NCI-H187 treated with DMSO at 0.1 percent for 48 hours (cell line): ENCODE results near the gene PRSS56.
"Not testable (repeated sequence)": the region's sequence is repeated elsewhere in the genome, so short reads cannot be mapped to it uniquely, and the experiment has no call there.

Source experiments
- DNase-seq: peaks from one replicate; lab custom pipeline; 2025; lab: John Stamatoyannopoulos, UW

Gene PRSS56

DNA sequence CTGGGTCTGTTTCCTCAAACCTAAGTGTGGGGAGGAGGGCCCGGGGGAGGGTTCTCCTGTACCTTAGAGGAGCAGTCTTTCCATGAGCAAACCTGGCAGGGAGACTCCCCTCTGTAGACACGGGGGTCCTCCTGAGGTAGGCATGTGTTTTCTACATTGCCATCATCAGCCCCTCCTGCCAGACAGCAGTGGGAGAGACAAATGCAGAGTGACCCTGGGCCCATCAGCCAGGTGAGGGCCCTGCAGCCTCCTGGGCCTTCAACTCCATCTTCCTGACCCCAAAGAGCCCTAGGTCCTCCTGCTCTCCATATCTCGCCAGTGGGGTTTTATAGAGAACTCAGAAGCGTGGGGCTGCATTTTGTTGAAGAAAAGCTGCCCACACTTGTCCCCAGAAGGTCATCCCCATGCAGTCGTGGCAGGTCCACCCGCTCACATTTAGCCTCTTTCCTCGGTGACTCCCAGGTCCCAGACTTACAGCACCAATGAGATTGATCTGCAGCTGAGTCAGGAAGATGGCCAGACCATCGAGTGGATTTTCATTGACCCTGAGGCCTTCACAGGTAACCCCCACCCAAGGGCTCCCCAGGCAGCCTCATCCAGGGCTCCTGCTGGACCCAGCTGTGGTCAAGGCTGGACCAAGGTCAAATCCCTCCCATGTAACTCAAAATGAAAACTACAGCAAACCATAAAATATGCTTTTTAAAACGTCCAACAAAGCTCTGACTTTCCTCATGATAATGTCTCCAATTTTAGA is 21.9 kb downstream of the PRSS56 start:
- no peak for DNase-seq

DNA sequence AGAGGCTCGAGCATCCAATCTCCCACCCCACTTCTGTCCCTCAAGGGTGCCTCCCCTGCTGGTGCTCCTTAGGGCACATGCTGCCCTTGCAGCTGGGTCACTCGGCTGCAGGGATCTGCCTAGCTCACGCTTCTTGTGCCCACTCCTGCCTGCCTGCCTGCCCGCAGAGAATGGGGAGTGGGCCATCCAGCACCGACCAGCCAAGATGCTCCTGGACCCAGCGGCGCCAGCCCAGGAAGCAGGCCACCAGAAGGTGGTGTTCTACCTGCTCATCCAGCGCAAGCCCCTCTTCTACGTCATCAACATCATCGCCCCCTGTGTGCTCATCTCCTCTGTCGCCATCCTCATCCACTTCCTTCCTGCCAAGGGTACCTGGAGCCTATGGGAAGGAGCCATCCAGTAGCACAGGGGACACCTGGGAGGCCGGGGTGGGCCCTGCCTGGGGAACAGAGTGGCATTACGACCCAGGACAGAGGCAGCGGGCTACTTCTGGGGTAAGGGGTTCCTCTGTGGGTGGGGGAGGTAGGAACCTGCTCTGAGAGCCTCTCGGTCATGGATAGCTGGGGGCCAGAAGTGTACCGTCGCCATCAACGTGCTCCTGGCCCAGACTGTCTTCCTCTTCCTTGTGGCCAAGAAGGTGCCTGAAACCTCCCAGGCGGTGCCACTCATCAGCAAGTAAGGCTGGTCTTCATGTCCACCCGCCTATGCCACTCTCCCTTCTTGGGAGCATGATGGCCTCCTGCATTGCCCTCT is 22.7 kb downstream of the PRSS56 start:
- DNase-seq, result no peak

DNA sequence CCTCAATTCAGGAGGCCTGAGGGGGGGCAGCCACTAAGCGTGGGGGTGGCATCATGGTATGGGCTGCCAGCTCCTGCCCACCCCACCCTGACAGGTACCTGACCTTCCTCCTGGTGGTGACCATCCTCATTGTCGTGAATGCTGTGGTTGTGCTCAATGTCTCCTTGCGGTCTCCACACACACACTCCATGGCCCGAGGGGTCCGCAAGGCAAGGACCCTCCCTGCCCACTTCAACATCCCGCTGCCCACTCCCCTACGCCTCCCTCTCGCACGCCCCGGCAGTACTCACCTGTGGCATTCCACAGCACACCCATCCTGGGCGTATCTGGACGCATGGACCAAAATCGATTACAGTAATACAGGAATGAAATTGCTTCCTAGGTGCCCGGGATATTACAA is 23.3 kb downstream of the PRSS56 start:
- DNase-seq, result no peak

DNA sequence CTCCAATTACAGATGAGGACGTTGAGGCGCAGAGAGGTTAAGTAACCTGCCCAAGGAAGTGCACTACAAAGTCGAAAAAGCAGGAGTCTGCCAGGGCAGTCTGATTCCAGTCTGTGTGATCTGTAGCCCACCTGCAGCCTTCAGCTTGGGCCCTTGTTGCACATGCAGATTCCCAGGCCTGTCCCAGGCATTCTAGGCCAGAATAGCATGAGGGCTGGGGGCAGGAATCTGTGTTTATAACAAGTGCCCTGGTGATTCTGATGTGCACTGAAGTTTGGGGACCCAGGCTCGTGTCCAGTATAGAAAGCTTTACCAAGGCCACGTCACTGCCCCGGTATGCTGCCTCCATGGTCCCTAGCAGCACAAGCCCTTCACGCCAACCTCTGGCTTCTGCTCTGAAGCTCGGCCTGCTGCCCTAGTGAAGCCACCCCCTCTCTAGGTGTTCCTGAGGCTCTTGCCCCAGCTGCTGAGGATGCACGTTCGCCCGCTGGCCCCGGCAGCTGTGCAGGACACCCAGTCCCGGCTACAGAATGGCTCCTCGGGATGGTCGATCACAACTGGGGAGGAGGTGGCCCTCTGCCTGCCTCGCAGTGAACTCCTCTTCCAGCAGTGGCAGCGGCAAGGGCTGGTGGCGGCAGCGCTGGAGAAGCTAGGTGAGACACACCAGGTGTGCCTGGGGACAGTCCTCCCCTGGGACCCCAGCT is 23.9 kb downstream of the PRSS56 start:
- no peak for DNase-seq

DNA sequence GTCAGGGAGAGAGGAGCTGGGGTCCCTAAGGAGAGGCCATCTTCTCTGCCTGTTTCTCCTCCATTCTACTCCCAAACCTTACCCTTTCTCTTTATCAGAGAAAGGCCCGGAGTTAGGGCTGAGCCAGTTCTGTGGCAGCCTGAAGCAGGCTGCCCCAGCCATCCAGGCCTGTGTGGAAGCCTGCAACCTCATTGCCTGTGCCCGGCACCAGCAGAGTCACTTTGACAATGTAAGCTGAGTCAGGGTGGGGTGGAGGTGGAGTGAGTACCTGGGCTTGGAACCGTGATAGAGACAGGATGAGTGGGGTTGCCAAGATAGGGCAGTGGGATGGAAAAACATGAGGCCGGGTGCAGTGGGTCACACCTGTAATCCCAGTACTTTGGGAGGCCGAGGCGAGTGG is 24.5 kb downstream of the PRSS56 start:
- no peak for DNase-seq

DNA sequence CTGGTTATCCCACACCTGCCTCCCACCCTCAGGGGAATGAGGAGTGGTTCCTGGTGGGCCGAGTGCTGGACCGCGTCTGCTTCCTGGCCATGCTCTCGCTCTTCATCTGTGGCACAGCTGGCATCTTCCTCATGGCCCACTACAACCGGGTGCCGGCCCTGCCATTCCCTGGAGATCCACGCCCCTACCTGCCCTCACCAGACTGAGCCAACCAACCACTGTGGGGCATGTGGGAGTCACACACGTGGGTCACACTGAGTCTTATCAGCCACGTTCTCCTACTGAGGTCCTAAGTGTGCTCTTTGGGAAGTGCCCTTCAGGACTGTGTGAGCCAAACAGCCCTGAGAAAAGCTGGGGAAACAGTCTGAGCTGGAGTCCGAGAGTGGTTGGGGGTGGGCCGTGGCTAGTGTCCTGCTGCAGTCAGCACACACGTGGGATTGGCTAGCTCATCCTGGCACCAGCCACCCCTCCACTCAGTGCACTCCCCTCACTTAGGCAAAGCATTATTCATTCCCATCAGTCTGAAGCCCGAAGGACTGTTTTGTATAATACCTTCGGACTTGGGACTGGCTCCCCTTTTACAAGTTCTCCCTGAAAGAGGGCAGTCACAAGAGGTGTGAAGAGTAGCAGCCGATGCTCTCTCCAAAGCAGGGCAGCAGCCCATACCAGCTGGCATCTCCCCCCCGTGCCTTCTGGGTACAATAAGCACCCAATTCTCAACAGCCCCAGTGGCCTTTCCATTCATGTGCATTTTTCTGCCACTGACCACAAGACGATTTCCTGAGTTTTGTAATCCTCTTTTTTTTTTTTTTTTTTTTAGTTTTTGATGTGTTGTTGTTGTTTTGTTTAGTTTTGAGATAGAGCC is 25.6 kb downstream of the PRSS56 start:
- no peak for DNase-seq

DNA sequence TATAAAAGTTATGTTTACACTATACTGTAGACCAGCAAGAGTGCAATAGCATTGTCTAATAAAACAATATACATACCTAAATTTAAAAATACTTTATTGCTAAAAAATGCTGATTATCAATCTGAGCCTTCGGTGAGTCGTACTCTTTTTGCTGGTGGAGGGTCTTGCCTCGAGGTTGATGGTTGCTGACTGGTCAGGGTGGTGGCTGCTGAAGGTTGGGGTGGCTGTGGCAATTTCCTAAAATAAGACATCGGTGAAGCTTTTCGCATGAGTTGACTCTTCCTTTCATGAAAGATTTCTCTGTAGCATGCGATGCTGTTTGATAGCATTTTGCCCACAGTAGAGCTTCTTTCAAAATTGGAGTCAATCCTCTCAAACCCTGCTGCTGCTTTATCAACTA is 27.8 kb downstream of the PRSS56 start:
- no peak for DNase-seq

DNA sequence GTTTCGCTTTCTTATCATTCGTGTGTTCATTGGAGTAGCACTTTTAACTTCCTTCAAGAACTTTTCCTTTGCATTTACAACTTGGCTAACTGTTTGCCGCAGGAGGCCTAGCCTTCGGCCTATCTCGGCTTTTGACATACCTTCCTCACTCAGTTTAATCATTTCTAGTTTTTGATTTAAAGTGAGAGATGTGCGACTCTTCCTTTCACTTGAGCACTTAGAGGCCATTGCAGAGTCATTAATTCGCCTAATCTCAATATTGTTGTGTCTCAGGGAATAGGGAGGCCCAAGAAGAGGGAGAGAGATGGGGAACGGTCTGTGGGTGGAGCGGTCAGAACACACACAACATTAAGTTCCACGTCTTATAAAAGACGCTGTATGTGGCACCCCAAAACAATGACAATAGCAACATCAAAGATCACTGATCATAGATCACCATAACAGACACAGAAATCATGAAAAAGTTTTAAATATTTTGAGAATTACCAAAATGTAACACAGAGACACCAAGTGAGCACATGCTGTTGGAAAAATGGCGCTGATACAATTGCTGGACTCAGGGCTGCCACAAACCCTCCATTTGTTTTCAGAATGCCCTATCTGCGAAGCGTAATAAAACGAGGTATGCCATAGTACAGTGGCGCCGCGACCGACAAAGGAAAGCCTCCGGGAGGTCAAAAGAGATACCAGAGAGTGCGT is 29.6 kb downstream of the PRSS56 start:
- DNase-seq, result no peak

DNA sequence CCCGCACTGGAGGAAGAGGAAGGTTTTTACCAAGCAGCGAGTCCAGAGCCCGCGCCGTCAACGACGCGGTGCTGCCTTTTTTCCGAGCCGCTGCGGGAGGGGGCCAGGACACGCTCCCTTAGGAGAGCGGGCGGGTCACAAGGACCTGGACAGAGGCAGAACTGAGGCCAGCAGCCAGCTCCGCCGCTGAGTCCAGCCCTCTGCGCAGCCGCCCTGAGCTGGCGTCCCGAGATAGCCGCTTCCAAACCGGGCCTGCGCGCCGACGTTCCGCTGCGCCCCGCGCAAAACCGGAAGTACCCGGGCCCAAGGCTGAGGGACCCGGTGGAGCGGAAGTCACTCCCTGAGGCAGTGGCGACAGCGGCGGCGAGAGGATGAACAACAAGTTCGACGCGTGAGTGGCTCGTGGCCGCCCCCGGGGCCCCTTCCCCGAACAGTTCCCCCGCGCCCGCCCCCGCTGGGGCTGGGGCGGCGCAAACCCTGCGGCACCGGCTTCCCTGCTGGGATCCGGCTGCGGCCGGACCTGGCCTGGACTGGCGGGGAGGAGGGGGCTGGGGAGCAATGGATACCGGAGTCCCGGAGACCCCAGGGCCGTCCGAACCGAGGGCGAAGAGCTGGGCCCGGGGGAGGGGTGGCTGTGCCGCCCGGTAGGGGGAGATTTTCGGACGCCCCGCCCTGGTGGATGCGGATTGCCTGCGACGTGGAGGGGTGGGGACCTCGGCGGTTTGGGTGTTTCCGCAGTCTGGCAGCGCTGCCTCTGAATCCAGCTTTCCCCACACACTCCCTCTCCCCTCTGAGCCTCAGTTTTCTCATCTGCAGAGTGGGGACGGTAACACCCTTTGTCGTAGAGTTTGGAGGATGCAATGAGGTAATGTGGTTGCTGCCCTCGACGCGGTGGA is 30.4 kb downstream of the PRSS56 start, which contains the start of the genes EIF4E2 and TIGD1:
TSS of gene EIF4E2 (plus strand) at position 336 of the 896 bp plus-strand sequence. CDS start at position 372, 36 bp downstream.
TSS of gene TIGD1 (minus strand) at position 204 of the 896 bp plus-strand sequence. CDS start 675 bp downstream, outside the sequence.
- peak; percentile 8 for DNase-seq

DNA sequence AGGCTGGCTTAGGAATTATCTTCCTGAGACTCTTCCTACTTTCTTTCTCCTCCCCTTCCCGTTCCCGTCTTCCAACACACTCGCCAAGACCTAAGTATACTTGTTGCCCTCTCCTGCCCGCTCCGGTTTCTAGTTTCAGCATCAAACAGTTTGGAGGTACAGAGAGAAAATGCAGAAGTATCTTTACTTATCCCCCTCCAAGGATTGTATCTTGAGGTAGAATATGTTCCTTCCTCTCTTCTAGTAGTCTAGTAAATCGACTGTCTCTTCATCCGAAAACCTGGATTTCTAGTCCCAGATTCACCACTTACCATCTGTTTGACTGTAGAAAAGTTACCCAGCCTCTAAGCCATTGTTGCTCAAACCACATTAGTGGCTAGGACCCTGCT is 31.1 kb downstream of the PRSS56 start:
- DNase-seq, result no peak

DNA sequence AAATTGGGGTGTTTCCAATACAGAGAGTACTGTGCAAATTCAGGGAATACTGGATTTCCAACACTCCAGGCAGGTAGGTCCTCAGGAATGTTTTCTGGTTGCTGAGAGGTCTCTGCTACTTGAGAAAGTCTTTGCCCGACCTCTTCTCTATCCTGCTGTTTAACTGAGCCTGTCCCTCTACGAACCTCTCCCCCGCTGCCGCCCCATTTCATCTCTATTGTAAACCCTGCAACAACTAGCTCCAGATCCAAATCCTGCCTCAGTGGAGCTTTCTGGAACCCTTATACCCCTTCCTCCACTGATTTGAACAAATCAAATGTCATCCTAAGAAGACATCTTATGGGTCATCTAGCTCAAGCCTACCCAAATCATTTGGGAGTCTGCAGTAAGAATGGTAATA is 31.6 kb downstream of the PRSS56 start:
- DNase-seq, result no peak

DNA sequence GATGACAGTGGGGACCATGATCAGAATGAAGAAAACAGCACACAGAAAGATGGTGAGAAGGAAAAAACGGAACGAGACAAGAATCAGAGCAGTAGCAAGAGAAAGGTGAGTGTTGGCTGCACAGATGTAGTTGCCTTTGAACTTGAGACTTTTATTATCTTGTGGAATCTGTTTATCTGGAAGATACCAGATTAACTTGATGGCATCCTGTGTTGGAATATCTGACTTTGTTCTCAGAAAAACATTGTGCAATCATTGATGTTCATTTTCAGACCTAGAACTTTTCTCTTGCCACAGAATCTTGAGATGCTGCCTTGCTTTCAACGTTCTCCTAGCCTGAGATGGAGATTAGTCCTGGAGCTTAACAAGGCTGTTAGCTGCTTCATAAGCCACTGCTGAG is 36.2 kb downstream of the PRSS56 start:
- no peak for DNase-seq

DNA sequence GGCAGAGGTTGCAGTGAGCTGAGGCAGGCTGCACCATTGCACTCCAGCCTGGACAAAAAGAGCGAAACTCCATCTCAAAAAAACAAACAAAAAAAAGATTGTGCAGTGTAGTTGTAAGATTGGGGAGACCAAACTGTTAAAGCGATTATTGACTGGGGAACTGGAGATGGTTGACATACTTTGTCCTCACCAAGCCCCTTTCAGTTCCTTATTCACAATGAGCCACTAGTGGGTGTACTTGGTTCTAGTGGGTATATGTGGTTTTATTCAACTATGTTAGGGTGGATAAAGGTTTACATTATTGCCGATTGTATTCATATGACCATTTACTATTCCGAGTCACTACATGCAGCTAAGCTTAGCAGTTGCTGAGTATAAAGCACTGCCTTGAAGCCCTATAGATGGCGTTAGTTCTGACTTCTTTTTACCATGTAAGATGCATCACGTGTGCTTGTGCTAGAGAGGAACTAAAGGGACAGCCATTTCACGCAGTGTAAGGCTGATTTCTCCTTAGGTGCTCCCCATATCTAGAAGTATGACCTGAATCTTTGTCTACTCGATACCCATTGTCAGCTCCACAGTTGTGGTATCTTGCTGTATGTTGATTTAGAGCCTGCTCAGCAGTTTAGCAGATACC is 42.4 kb downstream of the PRSS56 start:
- no peak for DNase-seq

DNA sequence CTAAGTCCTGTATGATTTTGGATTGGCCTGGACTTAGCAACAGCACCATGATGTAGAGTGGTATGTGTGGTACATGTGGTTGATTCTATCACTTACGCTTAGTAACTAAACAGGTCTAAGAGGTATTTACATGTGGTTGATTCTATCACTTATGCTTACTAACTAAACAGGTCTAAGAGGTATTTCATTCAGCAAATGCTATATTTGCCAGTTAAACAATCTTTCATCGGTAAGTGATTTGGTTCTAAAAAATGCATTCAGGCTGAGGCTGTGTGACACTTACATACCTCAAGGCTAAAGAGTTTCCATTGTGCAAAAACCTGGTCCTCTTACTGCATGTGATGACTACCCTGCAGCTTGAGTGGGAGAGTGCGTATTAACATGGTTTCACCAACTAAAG is 43.4 kb downstream of the PRSS56 start:
- no peak for DNase-seq

DNA sequence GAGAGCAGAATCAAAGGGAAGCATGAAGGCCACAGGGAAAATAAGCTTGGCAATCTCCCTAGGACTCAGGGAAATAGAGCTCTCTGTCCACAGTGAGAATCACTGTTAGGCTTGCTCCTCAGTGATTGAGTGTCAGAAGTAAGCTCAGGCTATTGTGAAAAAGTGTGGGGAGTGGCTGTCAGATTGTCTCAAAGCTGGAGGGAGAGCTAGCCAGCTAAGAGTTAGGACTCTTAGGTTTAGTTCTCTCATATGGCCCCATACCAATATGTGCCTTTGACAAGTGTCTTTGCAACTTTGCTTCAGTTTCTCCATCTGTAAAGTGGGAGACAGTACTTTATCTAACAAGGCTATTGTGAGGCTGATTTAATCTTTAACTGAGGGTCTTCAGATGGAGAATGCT is 47.5 kb downstream of the PRSS56 start:
- DNase-seq, result no peak

DNA sequence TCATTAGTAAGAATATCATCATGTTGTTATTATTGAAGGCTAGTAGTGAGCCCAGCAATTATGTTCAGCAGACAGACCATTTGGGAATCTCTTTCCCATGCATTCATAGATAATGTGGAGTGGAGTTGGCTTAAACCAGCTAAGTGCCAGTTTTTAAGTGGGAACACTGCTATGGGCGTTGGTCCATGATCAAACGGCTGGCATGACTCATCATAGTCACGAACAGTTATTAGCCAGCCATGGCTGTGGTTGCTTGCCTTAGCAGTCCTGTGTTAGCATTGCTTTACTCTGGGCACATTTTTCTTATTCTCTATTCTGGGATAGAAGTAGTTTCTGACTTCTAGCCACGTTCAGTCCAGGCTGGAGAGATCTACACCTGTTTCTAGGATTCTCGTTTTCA is 48.0 kb downstream of the PRSS56 start:
- no peak for DNase-seq

DNA sequence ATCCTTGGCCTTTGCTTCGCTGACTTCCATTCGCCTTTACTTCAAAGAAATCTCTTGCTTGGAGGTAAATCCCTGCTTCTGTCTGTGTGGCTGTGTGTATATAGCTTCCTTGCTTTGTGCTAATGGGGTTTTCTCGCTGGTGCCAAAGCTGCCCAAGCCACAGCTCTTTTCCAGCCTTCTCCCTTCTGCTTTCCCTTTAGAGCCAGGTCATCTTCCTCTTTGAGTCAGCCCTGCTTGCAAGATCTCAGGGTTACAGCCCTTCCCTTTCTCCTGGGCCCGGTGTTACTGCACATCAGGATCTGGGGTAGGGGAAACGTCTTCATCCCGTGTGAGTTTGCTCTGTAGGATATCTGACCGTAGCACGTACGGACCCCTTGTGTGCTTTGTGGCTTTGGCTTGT is 49.4 kb downstream of the PRSS56 start:
- no peak for DNase-seq

DNA sequence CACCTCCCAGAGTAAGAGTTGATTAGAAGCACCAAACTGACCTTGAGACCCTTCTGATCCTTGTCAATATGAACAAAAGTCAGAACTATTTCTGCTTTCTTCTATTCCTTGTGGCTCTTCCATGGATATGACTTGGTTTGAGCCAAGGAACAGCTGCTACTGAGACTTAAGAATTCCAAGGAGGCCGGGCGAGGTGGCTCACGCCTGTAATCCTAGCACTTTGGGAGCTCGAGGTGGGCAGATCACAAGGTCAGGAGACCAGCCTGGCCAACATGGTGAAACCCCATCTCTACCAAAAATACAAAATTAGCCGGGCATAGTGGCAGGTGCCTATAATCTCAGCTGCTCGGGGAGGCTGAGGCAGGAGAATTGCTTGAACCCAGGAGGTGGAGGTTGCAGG is 50.3 kb downstream of the PRSS56 start:
- not testable (repeated sequence) for DNase-seq

DNA sequence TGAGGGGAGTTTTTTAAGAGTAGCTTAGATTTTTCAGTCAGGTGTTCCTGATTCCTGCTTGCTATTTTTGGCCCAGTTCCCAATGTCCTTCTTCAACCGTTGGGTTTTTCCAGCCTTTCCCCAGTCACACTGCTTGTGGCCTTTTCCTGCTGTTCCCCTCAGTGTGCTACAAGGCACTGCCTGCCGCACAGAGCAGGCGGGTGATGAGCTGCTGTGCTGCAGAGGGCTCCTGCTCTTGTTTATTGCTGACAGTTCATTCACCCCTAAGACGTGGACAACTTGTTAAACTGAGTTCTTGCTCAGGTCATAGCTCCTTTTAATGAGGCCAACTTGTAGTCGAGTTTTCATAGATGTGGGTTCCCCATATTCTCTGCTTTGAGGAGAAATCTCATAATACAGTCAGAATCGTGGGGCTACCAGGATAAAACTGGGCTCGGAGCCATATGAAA is 50.9 kb downstream of the PRSS56 start:
- no peak for DNase-seq

DNA sequence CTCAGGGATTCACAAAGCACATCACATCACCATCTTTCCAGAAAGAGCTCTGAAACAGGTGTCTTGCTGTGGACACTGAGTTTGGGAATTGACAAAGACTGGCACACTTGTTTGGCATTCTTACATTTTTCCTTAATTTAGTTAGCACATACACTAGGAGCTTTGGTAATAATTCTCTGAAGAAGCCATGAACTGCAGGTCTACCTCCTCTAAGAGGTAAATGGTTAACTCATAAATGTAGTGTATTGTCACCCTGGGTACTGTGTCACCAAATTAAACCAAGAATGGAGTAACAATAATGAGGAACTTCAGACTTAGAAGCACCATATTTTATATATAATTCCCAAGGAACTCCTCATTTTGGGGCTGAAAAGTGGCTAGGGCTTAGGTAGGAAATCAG is 52.9 kb downstream of the PRSS56 start:
- DNase-seq, result no peak
